ENCODE results near the gene CCDC158. TPM values are rescaled to one million over a fixed set of nuclear protein-coding genes. Genes with fewer than 3 reads are reported as not detected.

CCDC158 gene
- total and polyA plus RNA-seq, 2 of the 8 experiments (the other 6 are each of a cell fraction or from before 2014, with no cell fraction given) = not detected

GRCh38 chr4:76363556-76364290 is 57.2 kb downstream of the CCDC158 start (continued):
- no peak for TF ChIP-seq CTCF (IDR thresholded peaks at IDR 0.05; ENCODE audit: control extremely low read depth in 1 of 3, insufficient read depth in 1 of 3, low read depth in 1 of 3, low read length in 3 of 3)

Measured in H1 (cell line).